ENCODE data around the gene UNKL. TPM values are rescaled to one million over a fixed set of nuclear protein-coding genes. Genes with fewer than 3 reads are reported as not detected.

Gene UNKL
- total RNA-seq, 1 experiment from 2014 or later: 32.0 TPM

DNA sequence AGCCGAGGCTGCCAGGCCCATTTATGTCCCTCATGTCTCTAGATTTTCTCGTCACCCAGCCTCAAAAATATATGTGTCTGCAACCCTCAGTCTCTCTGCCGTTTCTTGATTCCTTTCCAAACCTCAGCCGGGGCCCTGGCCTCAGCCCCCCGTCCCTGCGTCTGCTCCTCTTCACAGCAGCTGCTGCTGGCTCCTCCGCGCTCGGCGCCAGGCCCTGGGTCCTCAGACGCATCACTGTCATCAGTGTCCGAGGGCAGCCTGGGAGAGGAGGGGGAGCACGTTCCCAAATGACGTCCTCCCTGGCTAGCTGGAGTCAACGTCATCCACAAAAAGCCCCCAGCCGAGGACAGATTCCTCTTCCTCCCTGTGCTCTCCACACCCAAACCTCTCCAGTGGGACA lies 65.2 kb downstream of the UNKL start:
- H3K36me3 Mint-ChIP-seq (ENCODE audit: insufficient read depth in 1 of 3, low read depth in 3 of 3): peaks cover 3 to 18% (median 12%) of the 10 kb centered on the region in 3 experiments; a peak in 5 of 7 replicates
- H4K8ac ChIP-seq (replicated peaks; ENCODE audit: insufficient read length, low read depth, low read length): no peak overlapping the region
- no peak overlapping the region for H3K27ac Mint-ChIP-seq
- H2AFZ ChIP-seq (ENCODE audit: low read length): no peak overlapping the region
- H3K4me1 Mint-ChIP-seq: peaks cover 4 to 9% of the 10 kb centered on the region in 2 experiments
- DNase-seq: no peak
- no peaks in the 10 kb centered on the region for H4K20me1 ChIP-seq (ENCODE audit: control insufficient read depth, insufficient read depth, insufficient read length)
- no peak overlapping the region for H2BK12ac ChIP-seq (ENCODE audit: insufficient read length, low read depth, low read length)
- H3K27me3 ChIP-seq (ENCODE audit: insufficient read depth, low read length): no peaks in the 10 kb centered on the region
- H3K27ac ChIP-seq (ENCODE audit: insufficient read length, low read depth, low read length): no peak overlapping the region
- H3K79me2 ChIP-seq (ENCODE audit: insufficient read depth, low read length): peaks cover 2% of the 10 kb centered on the region; the same call in 1 of the 2 replicates
- no peak overlapping the region for H4K91ac ChIP-seq (ENCODE audit: insufficient read length, low read depth, low read length)
- H3K27me3 Mint-ChIP-seq (ENCODE audit: low read depth): no peaks in the 10 kb centered on the region; the same call in 1 of the 2 replicates
- no peak overlapping the region for H2BK20ac ChIP-seq (ENCODE audit: low read depth, low read length, poor library complexity, severe bottlenecking)
- no peak overlapping the region for H4K5ac ChIP-seq (ENCODE audit: insufficient read length, low read depth, low read length)
- H3K79me1 ChIP-seq (ENCODE audit: insufficient read depth, low read depth, low read length, poor library complexity, severe bottlenecking): no peaks in the 10 kb centered on the region
- H3K14ac ChIP-seq (ENCODE audit: insufficient read depth, low read length): no peak overlapping the region
- no peaks in the 10 kb centered on the region; a peak in 1 of 5 replicates for H3K9me3 Mint-ChIP-seq
- no peaks in the 10 kb centered on the region for H3K9me3 ChIP-seq (ENCODE audit: control insufficient read depth, low read depth, low read length)
- no peak overlapping the region for H3K56ac ChIP-seq (ENCODE audit: insufficient read length, low read depth, low read length)
- no peak overlapping the region for H3T11ph ChIP-seq (ENCODE audit: low read length)
- no peak overlapping the region; a peak in 2 of 5 replicates for H3K4me3 Mint-ChIP-seq
- H3K23me2 ChIP-seq (ENCODE audit: insufficient read length, low read depth, low read length, poor library complexity, severe bottlenecking): peaks cover 3% of the 10 kb centered on the region
- H3K4me1 ChIP-seq (ENCODE audit: insufficient read depth, low read length): no peaks in the 10 kb centered on the region
- H2BK5ac ChIP-seq (ENCODE audit: insufficient read length, low read length): no peak overlapping the region
- no peak overlapping the region for H3K4me2 ChIP-seq (ENCODE audit: insufficient read depth, insufficient read length, low read length)
- no peak overlapping the region for H2BK15ac ChIP-seq (ENCODE audit: low read depth, low read length)
- H3K23ac ChIP-seq (ENCODE audit: insufficient read length, low read depth, low read length): no peak overlapping the region
- no peak overlapping the region for H2BK120ac ChIP-seq (ENCODE audit: low read depth, low read length, poor library complexity, severe bottlenecking)
- H3K9ac ChIP-seq (ENCODE audit: extremely low read depth, insufficient read length, low read length): no peak overlapping the region
- no CpG with 5 or more reads among the region's 16 CpGs for WGBS (ENCODE audit: extremely low coverage, insufficient read length, low lambda C conversion rate)
- no peak overlapping the region for H3K18ac ChIP-seq (ENCODE audit: insufficient read length, low read depth, low read length)
- H2AK5ac ChIP-seq (ENCODE audit: insufficient read length, low read length): no peak overlapping the region
- TF ChIP-seq, protein P1, sequence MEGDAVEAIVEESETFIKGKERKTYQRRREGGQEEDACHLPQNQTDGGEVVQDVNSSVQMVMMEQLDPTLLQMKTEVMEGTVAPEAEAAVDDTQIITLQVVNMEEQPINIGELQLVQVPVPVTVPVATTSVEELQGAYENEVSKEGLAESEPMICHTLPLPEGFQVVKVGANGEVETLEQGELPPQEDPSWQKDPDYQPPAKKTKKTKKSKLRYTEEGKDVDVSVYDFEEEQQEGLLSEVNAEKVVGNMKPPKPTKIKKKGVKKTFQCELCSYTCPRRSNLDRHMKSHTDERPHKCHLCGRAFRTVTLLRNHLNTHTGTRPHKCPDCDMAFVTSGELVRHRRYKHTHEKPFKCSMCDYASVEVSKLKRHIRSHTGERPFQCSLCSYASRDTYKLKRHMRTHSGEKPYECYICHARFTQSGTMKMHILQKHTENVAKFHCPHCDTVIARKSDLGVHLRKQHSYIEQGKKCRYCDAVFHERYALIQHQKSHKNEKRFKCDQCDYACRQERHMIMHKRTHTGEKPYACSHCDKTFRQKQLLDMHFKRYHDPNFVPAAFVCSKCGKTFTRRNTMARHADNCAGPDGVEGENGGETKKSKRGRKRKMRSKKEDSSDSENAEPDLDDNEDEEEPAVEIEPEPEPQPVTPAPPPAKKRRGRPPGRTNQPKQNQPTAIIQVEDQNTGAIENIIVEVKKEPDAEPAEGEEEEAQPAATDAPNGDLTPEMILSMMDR (conservative IDR thresholded peaks at IDR 0.05): no peak
- H3K4ac ChIP-seq (ENCODE audit: low read depth, low read length): no peak overlapping the region
